ENCODE measurements around the gene ATP5PO. TPM values are rescaled to one million over a fixed set of nuclear protein-coding genes. Genes with fewer than 3 reads are reported as not detected.

ATP5PO gene
- total and polyA plus RNA-seq, 2 of the 13 experiments (the other 11 are each of a cell fraction or from before 2014, with no cell fraction given), result 256 to 297 TPM

DNA sequence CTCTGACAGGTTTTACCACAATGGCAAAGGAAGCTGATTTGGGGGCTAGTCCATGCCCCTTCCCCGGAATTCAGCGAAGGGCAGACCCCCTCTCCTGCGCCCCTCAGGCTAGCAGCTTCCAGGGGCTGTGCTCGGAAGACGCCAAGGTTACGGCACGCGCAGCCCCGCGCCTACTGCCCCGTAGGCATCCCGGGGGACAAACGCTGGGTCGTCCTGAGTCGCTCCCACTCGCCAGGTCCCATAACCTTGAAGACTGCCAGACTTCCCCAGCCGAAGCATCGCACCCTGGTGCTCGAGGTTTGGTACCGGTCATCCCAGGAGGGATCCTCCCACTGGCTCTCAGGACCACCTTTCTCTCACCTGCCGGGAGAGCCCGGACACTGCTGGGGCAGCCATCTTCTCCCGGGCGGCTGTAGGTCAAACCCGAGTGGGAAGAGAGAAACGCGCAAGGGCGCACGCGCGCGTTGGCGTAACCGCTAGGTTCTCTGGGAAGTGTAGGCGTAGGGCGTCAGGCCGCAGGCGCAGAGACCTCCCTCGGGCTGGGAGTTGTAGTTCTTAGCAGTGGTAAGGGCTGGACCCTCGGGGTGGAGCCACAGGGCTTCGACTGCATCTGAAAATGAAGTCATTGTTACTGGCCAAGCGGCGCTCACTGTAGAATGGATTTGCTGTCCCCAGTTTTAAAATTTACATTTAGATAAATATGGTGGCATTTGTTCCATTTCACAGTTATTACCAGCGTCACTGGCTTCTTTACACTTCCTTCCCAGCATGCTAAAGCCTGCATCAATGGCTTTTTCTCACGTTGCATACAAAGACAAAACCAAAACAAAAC, at the start of gene ATP5PO (continued):
- TF ChIP-seq ZNF550 (CRISPR knock-in tag; IDR thresholded peaks at IDR 0.05; ENCODE audit: borderline replicate concordance) (no peak), RARG (CRISPR knock-in tag; IDR thresholded peaks at IDR 0.05; ENCODE audit: low read depth) (no peak), NFATC3 (CRISPR knock-in tag; IDR thresholded peaks at IDR 0.05) (no peak), ZNF180 (CRISPR knock-in tag; IDR thresholded peaks at IDR 0.05; ENCODE audit: borderline replicate concordance, low read depth) (no peak), ZBTB4 (CRISPR knock-in tag; IDR thresholded peaks at IDR 0.05; ENCODE audit: borderline replicate concordance) (no peak; the same call in 1 of the 2 replicates), NR1H2 (CRISPR knock-in tag; IDR thresholded peaks at IDR 0.05; ENCODE audit: borderline replicate concordance, low read depth) (no peak), PRPF4 (IDR thresholded peaks at IDR 0.05; ENCODE audit: low read depth, low read length, poor library complexity, severe bottlenecking) (no peak), POLR2G (IDR thresholded peaks at IDR 0.05; ENCODE audit: low read depth, low read length) (peak; percentile 95), ZNF644 (CRISPR knock-in tag; IDR thresholded peaks at IDR 0.05; ENCODE audit: low read depth) (no peak), PREB (CRISPR knock-in tag; IDR thresholded peaks at IDR 0.05) (no peak), ZNF460 (CRISPR knock-in tag; IDR thresholded peaks at IDR 0.05; ENCODE audit: borderline replicate concordance) (no peak), ZNF468 (CRISPR knock-in tag; IDR thresholded peaks at IDR 0.05) (no peak), PAWR (CRISPR knock-in tag; IDR thresholded peaks at IDR 0.05; ENCODE audit: borderline replicate concordance) (no peak)
- TF ChIP-seq, protein P1, sequence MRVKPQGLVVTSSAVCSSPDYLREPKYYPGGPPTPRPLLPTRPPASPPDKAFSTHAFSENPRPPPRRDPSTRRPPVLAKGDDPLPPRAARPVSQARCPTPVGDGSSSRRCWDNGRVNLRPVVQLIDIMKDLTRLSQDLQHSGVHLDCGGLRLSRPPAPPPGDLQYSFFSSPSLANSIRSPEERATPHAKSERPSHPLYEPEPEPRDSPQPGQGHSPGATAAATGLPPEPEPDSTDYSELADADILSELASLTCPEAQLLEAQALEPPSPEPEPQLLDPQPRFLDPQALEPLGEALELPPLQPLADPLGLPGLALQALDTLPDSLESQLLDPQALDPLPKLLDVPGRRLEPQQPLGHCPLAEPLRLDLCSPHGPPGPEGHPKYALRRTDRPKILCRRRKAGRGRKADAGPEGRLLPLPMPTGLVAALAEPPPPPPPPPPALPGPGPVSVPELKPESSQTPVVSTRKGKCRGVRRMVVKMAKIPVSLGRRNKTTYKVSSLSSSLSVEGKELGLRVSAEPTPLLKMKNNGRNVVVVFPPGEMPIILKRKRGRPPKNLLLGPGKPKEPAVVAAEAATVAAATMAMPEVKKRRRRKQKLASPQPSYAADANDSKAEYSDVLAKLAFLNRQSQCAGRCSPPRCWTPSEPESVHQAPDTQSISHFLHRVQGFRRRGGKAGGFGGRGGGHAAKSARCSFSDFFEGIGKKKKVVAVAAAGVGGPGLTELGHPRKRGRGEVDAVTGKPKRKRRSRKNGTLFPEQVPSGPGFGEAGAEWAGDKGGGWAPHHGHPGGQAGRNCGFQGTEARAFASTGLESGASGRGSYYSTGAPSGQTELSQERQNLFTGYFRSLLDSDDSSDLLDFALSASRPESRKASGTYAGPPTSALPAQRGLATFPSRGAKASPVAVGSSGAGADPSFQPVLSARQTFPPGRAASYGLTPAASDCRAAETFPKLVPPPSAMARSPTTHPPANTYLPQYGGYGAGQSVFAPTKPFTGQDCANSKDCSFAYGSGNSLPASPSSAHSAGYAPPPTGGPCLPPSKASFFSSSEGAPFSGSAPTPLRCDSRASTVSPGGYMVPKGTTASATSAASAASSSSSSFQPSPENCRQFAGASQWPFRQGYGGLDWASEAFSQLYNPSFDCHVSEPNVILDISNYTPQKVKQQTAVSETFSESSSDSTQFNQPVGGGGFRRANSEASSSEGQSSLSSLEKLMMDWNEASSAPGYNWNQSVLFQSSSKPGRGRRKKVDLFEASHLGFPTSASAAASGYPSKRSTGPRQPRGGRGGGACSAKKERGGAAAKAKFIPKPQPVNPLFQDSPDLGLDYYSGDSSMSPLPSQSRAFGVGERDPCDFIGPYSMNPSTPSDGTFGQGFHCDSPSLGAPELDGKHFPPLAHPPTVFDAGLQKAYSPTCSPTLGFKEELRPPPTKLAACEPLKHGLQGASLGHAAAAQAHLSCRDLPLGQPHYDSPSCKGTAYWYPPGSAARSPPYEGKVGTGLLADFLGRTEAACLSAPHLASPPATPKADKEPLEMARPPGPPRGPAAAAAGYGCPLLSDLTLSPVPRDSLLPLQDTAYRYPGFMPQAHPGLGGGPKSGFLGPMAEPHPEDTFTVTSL (CRISPR knock-in tag; IDR thresholded peaks at IDR 0.05; ENCODE audit: borderline replicate concordance), result no peak
